Measurements from ENCODE around the gene NOL9. TPM values are rescaled to one million over a fixed set of nuclear protein-coding genes. Genes with fewer than 3 reads are reported as not detected.

Gene NOL9

GRCh38 chr1:6471970-6472368, 82.3 kb downstream of the NOL9 start:
- no CpG with 5 or more reads among the region's 7 CpGs for WGBS, 2 donors (ENCODE audit: extremely low coverage in 2 of 2, insufficient read length in 2 of 2, insufficient replicate concordance in 1 of 2)
- no peak overlapping the region for H3K18ac ChIP-seq (ENCODE audit: low read length)
- H3K79me1 ChIP-seq (ENCODE audit: low read depth, low read length), result no peaks in the 10 kb centered on the region
- DNase-seq (ENCODE audit: low spot score), result no peak
- H2BK12ac ChIP-seq (ENCODE audit: low read length), result no peak overlapping the region
- no peak overlapping the region for H2AK5ac ChIP-seq (ENCODE audit: low read depth, low read length)
- H3K4ac ChIP-seq (ENCODE audit: low read length), result no peak overlapping the region
- no peak overlapping the region for H3K14ac ChIP-seq (ENCODE audit: low read length)
- H2BK120ac ChIP-seq (ENCODE audit: low read depth, low read length), result no peak overlapping the region
- no peak overlapping the region for H2BK15ac ChIP-seq (ENCODE audit: low read length)
- no peak overlapping the region for H2AFZ ChIP-seq (ENCODE audit: low read length)
- no peak overlapping the region for H3K9ac ChIP-seq (ENCODE audit: low read depth, low read length, poor library complexity)
- no peak overlapping the region for H2BK5ac ChIP-seq (ENCODE audit: low read length)
- H3K4me2 ChIP-seq (ENCODE audit: insufficient read depth, low read length, poor library complexity, severe bottlenecking), result no peak overlapping the region
- peaks cover 0 to 4% (median 0%) of the 10 kb centered on the region in 3 experiments for H3K27me3 ChIP-seq (ENCODE audit: control insufficient read depth in 3 of 3, insufficient read depth in 3 of 3, low read depth in 1 of 3, low read length in 3 of 3)
- H3K4me3 ChIP-seq (ENCODE audit: low read length in 2 of 2), result no peak overlapping the region
- peaks cover under 1 to 6% of the 10 kb centered on the region in 2 donors for H3K4me1 ChIP-seq (ENCODE audit: control insufficient read depth in 2 of 2, insufficient read depth in 1 of 2, low read depth in 1 of 2, low read length in 2 of 2)
- no peak overlapping the region for H4K91ac ChIP-seq (ENCODE audit: low read depth, low read length, poor library complexity)
- H3K9me3 ChIP-seq (replicated peaks in 1 of 2; ENCODE audit: control insufficient read depth in 2 of 2, insufficient read depth in 1 of 2, low read depth in 1 of 2, low read length in 2 of 2), result no peaks in the 10 kb centered on the region
- H3K36me3 ChIP-seq (replicated peaks in 1 of 2; ENCODE audit: control insufficient read depth in 2 of 2, insufficient read depth in 2 of 2, low read length in 2 of 2), result peaks cover 36 to 76% of the 10 kb centered on the region in 2 donors
- peak overlapping the region; percentile 82 for H3K23ac ChIP-seq (ENCODE audit: low read depth, low read length, poor library complexity)
- H3K27ac ChIP-seq (replicated peaks; ENCODE audit: low read length), result no peak overlapping the region
- H4K8ac ChIP-seq (ENCODE audit: low read depth, low read length), result no peak overlapping the region

Small RNA genes within 50 kb of the gene (small RNA-seq; reads per million reads assigned to genes)
- not detected for gene RNU6-731P (ENCODE audit: insufficient read depth)

Data from neuronal stem cell (in vitro differentiated cells).